ENCODE results near the gene VN1R2. TPM values are rescaled to one million over a fixed set of nuclear protein-coding genes. Genes with fewer than 3 reads are reported as not detected.
A peak's percentile ranks its signal among the peaks of the same experiment; 100 is the strongest.
"Not testable (repeated sequence)": the region's sequence is repeated elsewhere in the genome, so short reads cannot be mapped to it uniquely, and the experiment has no call there.

The VN1R2 gene
- total RNA-seq, 4 donors from 2014 or later, result not detected

GRCh38 chr19:53246498-53246897, 11.6 kb upstream of the VN1R2 start:
- peaks cover 3 to 89% of the 10 kb centered on the region in 2 donors for H3K36me3 ChIP-seq
- in situ Hi-C loops (cut with MboI; ENCODE audit: low sequenced_read_pairs in 4 of 4), result no loop called here
- DNase-seq (no peak), ATAC-seq (no peak)
- H3K4me1 ChIP-seq, result no peaks in the 10 kb centered on the region
- no peak overlapping the region for H3K4me3 ChIP-seq
- H3K27ac ChIP-seq, result no peak overlapping the region
- intact Hi-C loops (cut with DNase I; ENCODE audit: low total_unique reads), result no loop called here
- no peaks in the 10 kb centered on the region for H3K27me3 ChIP-seq
- TF ChIP-seq POLR2A (IDR thresholded peaks at IDR 0.05) (no peak), CTCF (IDR thresholded peaks at IDR 0.05 in 4 of 5, conservative IDR thresholded peaks at IDR 0.05 in 1 of 5) (no peak)
- H3K9me3 ChIP-seq, result peaks cover 0 to 30% (median 8%) of the 10 kb centered on the region in 3 donors

DNA sequence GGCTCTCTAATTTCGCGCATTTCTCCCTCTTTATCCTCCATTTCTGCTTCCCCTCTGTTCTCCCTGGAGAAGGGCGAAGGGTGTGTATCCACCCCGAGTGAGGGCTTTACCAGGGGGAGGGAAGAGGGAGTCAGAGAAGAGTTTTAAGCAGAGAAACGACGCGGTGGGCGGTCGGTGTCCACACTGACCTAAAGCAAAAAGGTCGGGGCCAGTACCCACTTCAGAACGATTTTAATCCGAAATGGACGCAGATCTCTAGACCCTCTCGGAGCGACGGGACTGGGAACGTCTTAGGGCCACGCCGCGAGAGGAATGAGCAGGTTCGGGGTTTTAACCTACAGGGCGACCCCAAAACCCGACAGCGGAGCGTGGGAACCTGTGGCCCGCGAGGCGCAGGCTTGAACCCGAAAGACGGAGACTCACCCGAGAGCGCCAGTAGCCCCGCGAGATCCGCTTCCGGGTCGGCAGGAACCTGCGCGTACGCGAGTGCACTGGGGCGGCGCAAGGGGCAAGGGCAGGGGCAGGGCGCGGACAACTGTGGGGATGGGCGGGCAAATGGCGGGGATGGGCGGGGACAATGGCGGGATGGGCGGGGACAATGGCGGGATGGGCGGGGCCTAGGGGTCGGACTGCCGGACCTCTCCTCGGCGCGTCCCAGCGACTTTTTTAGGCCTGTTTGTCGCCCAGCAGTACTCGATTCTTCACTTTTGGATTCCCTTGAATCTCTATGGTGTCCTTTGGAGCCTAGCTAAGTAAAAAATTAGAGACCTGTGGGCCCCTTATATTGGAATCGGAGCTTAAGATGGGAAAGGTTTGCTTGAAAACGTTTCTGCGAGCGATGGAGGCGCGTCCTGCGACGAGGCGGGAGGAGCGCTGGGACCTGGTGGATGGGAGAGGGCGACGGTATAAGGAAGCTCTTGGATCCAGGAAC, 3.4 kb upstream of the VN1R2 start, which contains the start of gene ZNF677:
ZNF677 (minus strand) TSS at position 463 of the 931 bp plus-strand sequence. CDS start 3,323 bp downstream, outside the sequence.
- Histone ChIP-seq H3K9me3 (peaks cover 0 to 6% (median 0%) of the 10 kb centered on the region in 3 donors), H3K4me1 (peaks cover 6 to 12% of the 10 kb centered on the region in 2 donors), H3K27me3 (peaks cover 0 to 3% (median 0%) of the 10 kb centered on the region in 3 donors), H3K4me3 (peak within 1 kb of the TSS; percentile 72 to 91 (median 80)), H3K36me3 (peaks cover 0 to 31% of the 10 kb centered on the region in 2 donors), H3K27ac (peak within 1 kb of the TSS; percentile 70 to 81 (median 74))
- DNase-seq (peak; percentile 73 to 78), ATAC-seq (peak; percentile 87 to 97)
- intact Hi-C loops (cut with DNase I; ENCODE audit: low total_unique reads), result loop anchor here (5.0 kb wide), 1 partner anchor 57 kb away; no protein-coding TSS in a partner anchor
- peak; percentile 18 to 35 for TF ChIP-seq POLR2A (IDR thresholded peaks at IDR 0.05)
- TF ChIP-seq CTCF (IDR thresholded peaks at IDR 0.05 in 4 of 5, conservative IDR thresholded peaks at IDR 0.05 in 1 of 5), result no peak
- in situ Hi-C loops (cut with MboI; ENCODE audit: low sequenced_read_pairs in 4 of 4), result loop anchor here in 1 of 4 donors (10.0 kb wide), 1 partner anchor 80 kb away; the partner anchor contains the start of gene ZNF845

DNA sequence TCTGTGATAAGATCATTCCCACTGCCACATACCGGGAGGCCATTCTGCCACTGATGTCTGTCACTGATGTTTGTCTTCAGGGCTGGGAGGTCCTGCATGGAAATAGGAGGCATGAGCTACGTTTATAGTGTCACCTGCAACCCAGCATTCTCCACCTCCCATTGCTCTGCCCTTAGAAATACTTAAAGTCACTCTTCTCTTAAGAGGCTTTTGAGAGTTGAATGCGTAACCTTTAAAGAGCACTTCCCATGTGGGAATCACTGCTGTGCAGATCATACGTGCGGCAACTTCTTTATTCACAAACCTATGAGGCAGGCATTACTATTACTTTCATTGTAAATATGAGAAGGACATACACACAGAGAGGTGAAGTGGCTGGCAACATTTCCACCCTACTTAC, 9.5 kb downstream of the VN1R2 start, which contains the start of gene VN1R4:
VN1R4 (minus strand) TSS at position 101 of the 400 bp plus-strand sequence; CDS start at position 43, 58 bp downstream.
- H3K4me1 ChIP-seq; DNase-seq; H3K4me3 ChIP-seq; H3K27ac ChIP-seq; in situ Hi-C loops (cut with MboI; ENCODE audit: low sequenced_read_pairs in 4 of 4); intact Hi-C loops (cut with DNase I; ENCODE audit: low total_unique reads); H3K27me3 ChIP-seq; ATAC-seq; H3K36me3 ChIP-seq; H3K9me3 ChIP-seq: not testable (repeated sequence)

GRCh38 chr19:53269861-53270260, 11.8 kb downstream of the VN1R2 start:
- in situ Hi-C loops (cut with MboI; ENCODE audit: low sequenced_read_pairs in 4 of 4); H3K4me3 ChIP-seq; intact Hi-C loops (cut with DNase I; ENCODE audit: low total_unique reads); H3K36me3 ChIP-seq; DNase-seq; ATAC-seq; H3K9me3 ChIP-seq; H3K27me3 ChIP-seq; H3K4me1 ChIP-seq; H3K27ac ChIP-seq: not testable (repeated sequence)

GRCh38 chr19:53272044-53272443, 14.0 kb downstream of the VN1R2 start:
- Histone ChIP-seq H3K27me3 (no peaks in the 10 kb centered on the region), H3K36me3 (no peaks in the 10 kb centered on the region), H3K4me1 (no peaks in the 10 kb centered on the region), H3K4me3 (no peak overlapping the region), H3K9me3 (no peaks in the 10 kb centered on the region), H3K27ac (no peak overlapping the region)
- TF ChIP-seq POLR2A (IDR thresholded peaks at IDR 0.05) (no peak), CTCF (IDR thresholded peaks at IDR 0.05 in 4 of 5, conservative IDR thresholded peaks at IDR 0.05 in 1 of 5) (no peak)
- DNase-seq, result no peak
- in situ Hi-C loops (cut with MboI; ENCODE audit: low sequenced_read_pairs in 4 of 4) (no loop called here), intact Hi-C loops (cut with DNase I; ENCODE audit: low total_unique reads) (no loop called here)
- no peak for ATAC-seq
